ENCODE measurements around the gene ZNF407.

- TF ChIP-seq CTCF (conservative IDR thresholded peaks at IDR 0.05; ENCODE audit: low read depth, low read length) (no peak), EZH2 (IDR thresholded peaks at IDR 0.05; ENCODE audit: borderline replicate concordance, low read depth, low read length, poor library complexity, severe bottlenecking) (no peak)
Observed at GRCh38 chr18:74774486-74774885, 176.8 kb downstream of the ZNF407 start.

Measured in A673 (cell line).